Small intestine (tissue), 7 donors: ENCODE results near the gene AURKA. TPM values are rescaled to one million over a fixed set of nuclear protein-coding genes. Genes with fewer than 3 reads are reported as not detected.
A peak's percentile ranks its signal among the peaks of the same experiment; 100 is the strongest.

ENCODE experiments used
- DNase-seq, 2 donors: peaks; one replicate each; pipeline versions ENCODE4 v3.0.0 to v3.0.0-alpha.2; 2013
- FAIRE-seq: peaks from 2 replicates; lab custom pipeline; 2012; peaks lifted over from hg19 to GRCh38; lab: Jason Lieb, UNC
- H3K27ac ChIP-seq, 3 donors: one replicate each; pipeline ENCODE4 v1.5.1; 2013; ENCODE audit warnings: low read length in 2 of 3, mild to moderate bottlenecking in 2 of 3, control low read depth in 1 of 3, inconsistent platforms in 1 of 3, low read depth in 1 of 3, moderate library complexity in 1 of 3
- H3K27me3 ChIP-seq, 3 donors: one replicate each; pipeline ENCODE4 v1.6.1; 2013; ENCODE audit warnings: low read length in 3 of 3, inconsistent platforms in 1 of 3; ENCODE audit not compliant: control insufficient read depth in 3 of 3, insufficient read depth in 3 of 3
- H3K36me3 ChIP-seq, 3 donors: one replicate each; pipeline ENCODE4 v1.6.1; 2013; ENCODE audit warnings: low read length in 3 of 3, inconsistent platforms in 1 of 3, low read depth in 1 of 3, mild to moderate bottlenecking in 1 of 3, moderate library complexity in 1 of 3; ENCODE audit not compliant: control insufficient read depth in 3 of 3, insufficient read depth in 2 of 3
- H3K4me1 ChIP-seq, 3 donors: one replicate each; pipeline ENCODE4 v1.6.1; 2013; ENCODE audit warnings: low read length in 2 of 3, inconsistent platforms in 1 of 3, low read depth in 1 of 3, mild to moderate bottlenecking in 1 of 3, moderate library complexity in 1 of 3; ENCODE audit not compliant: control insufficient read depth in 3 of 3, insufficient read depth in 2 of 3
- H3K4me3 ChIP-seq, 3 donors: one replicate each; pipeline ENCODE4 v1.5.1; 2013; ENCODE audit warnings: low read length in 3 of 3, control low read depth in 1 of 3, inconsistent platforms in 1 of 3, low read depth in 1 of 3, mild to moderate bottlenecking in 1 of 3, moderate library complexity in 1 of 3
- H3K9me3 ChIP-seq, 2 donors: one replicate each; pipeline ENCODE4 v1.6.1; 2013; ENCODE audit warnings: low read depth in 1 of 2, low read length in 1 of 2; ENCODE audit not compliant: control insufficient read depth in 2 of 2, insufficient read depth in 1 of 2
- WGBS, 3 donors: extraction: QIAGEN DNeasy Blood & Tissue Kit; methylation state at CpG; one replicate each; pipeline ENCODE4 v1.1.7; 2013; 5-methylcytosine and 5-hydroxymethylcytosine counted together
- polyA plus RNA-seq, 4 donors: library from polyadenylated mRNA; stranded (reverse) in 3 of 4; unstranded in 1 of 4; fragments of 200-250 nt in 3 of 4; fragments of 120-200 nt in 1 of 4; gene quantifications; one replicate each; pipeline versions ENCODE4 v1.2.1 to v1.2.3, GENCODE V29; 2013
- donor health status: healthy with polysubstance abuse.
- donor health status: control.
- donor health status: control.
- donor health status: Bipolar disorder and iron deficiency.
- donor health status: healthy.

The AURKA gene
- polyA plus RNA-seq, 4 donors, result 4.3 to 26.6 (median 13.6) TPM

GRCh38 chr20:56369179-56369578 is 22.8 kb downstream of the AURKA start:
- Histone ChIP-seq H3K4me1 (no peaks in the 10 kb centered on the region), H3K9me3 (no peaks in the 10 kb centered on the region), H3K4me3 (no peak overlapping the region), H3K36me3 (peaks cover 2 to 21% (median 6%) of the 10 kb centered on the region in 3 donors), H3K27ac (no peak overlapping the region), H3K27me3 (no peaks in the 10 kb centered on the region)
- no peak for FAIRE-seq
- 86 to 97% (median 89%) methylated on average over 4 of the region's 4 CpGs for WGBS, 3 donors
- no peak for DNase-seq

- Histone ChIP-seq H3K4me3 (no peak overlapping the region), H3K9me3 (no peaks in the 10 kb centered on the region), H3K27me3 (no peaks in the 10 kb centered on the region), H3K4me1 (no peaks in the 10 kb centered on the region), H3K27ac (no peak overlapping the region), H3K36me3 (peaks cover 0 to 21% (median 6%) of the 10 kb centered on the region in 3 donors)
- DNase-seq, result no peak
- FAIRE-seq, result no peak
- 80 to 82% (median 82%) methylated on average over 6 of the region's 6 CpGs for WGBS, 3 donors
Observed at GRCh38 chr20:56368351-56369134, 23.5 kb downstream of the AURKA start.

- Histone ChIP-seq H3K4me1 (no peaks in the 10 kb centered on the region), H3K27ac (no peak overlapping the region), H3K9me3 (no peaks in the 10 kb centered on the region), H3K4me3 (no peak overlapping the region), H3K36me3 (peaks cover 0 to 23% (median 0%) of the 10 kb centered on the region in 3 donors), H3K27me3 (no peaks in the 10 kb centered on the region)
- DNase-seq, result no peak
- 91 to 95% (median 94%) methylated on average over 6 of the region's 6 CpGs for WGBS, 3 donors
- FAIRE-seq, result no peak
Observed at GRCh38 chr20:56363491-56363890, 28.5 kb downstream of the AURKA start.

- H3K9me3 ChIP-seq, result no peaks in the 10 kb centered on the region
- H3K27me3 ChIP-seq, result no peaks in the 10 kb centered on the region
- H3K27ac ChIP-seq, result no peak overlapping the region
- FAIRE-seq, result no peak
- no peaks in the 10 kb centered on the region for H3K4me1 ChIP-seq
- no peak overlapping the region for H3K4me3 ChIP-seq
- H3K36me3 ChIP-seq, result peaks cover 0 to 23% (median 0%) of the 10 kb centered on the region in 3 donors
- 47 to 54% (median 51%) methylated on average over 8 of the region's 8 CpGs for WGBS, 3 donors
- no peak for DNase-seq
Observed at GRCh38 chr20:56362833-56363413, 29.1 kb downstream of the AURKA start.

- no peak overlapping the region for H3K27ac ChIP-seq
- H3K9me3 ChIP-seq, result no peaks in the 10 kb centered on the region
- 88 to 93% (median 92%) methylated on average over 8 of the region's 8 CpGs for WGBS, 3 donors
- FAIRE-seq (no peak), DNase-seq (no peak)
- peaks cover 0 to 17% (median 0%) of the 10 kb centered on the region in 3 donors for H3K36me3 ChIP-seq
- no peaks in the 10 kb centered on the region for H3K27me3 ChIP-seq
- no peaks in the 10 kb centered on the region for H3K4me1 ChIP-seq
- no peak overlapping the region for H3K4me3 ChIP-seq
Observed at GRCh38 chr20:56361900-56362299, 30.1 kb downstream of the AURKA start.

- H3K4me1 ChIP-seq, result no peaks in the 10 kb centered on the region
- no peak overlapping the region for H3K4me3 ChIP-seq
- DNase-seq (no peak), FAIRE-seq (no peak)
- peaks cover 0 to 15% (median 0%) of the 10 kb centered on the region in 3 donors for H3K36me3 ChIP-seq
- no peaks in the 10 kb centered on the region for H3K27me3 ChIP-seq
- WGBS, 3 donors, result 90 to 91% (median 90%) methylated on average over 8 of the region's 8 CpGs
- H3K9me3 ChIP-seq, result no peaks in the 10 kb centered on the region
- H3K27ac ChIP-seq, result no peak overlapping the region
Observed at GRCh38 chr20:56360908-56361205, 31.2 kb downstream of the AURKA start.

- peaks cover 0 to 13% (median 0%) of the 10 kb centered on the region in 3 donors for H3K36me3 ChIP-seq
- 80 to 90% (median 83%) methylated on average over 14 of the region's 14 CpGs for WGBS, 3 donors
- H3K27me3 ChIP-seq, result no peaks in the 10 kb centered on the region
- peak overlapping the region in 1 of 3 donors; percentile 83 for H3K4me3 ChIP-seq
- FAIRE-seq (no peak), DNase-seq (peak in 1 of 2 donors; percentile 6)
- no peaks in the 10 kb centered on the region for H3K4me1 ChIP-seq
- no peaks in the 10 kb centered on the region for H3K9me3 ChIP-seq
- peak overlapping the region in 2 of 3 donors; percentile 59 to 70 for H3K27ac ChIP-seq
Observed at GRCh38 chr20:56360133-56360907, 31.7 kb downstream of the AURKA start.
